DOHH2 (cell line): ENCODE data around the gene CERK.
A peak's percentile ranks its signal among the peaks of the same experiment; 100 is the strongest.
"Not testable (repeated sequence)": the region's sequence is repeated elsewhere in the genome, so short reads cannot be mapped to it uniquely, and the experiment has no call there.

Source experiments
- H3F3A ChIP-seq: fragments of 200-600 bp; sonication (generic), shearing (Covaris generic); 2 replicates; pipeline ENCODE4 v1.6.0; 2016; ENCODE audit warnings: antibody characterized with exemption, mild to moderate bottlenecking; ENCODE audit not compliant: control insufficient read depth, insufficient read depth
- H3K27ac ChIP-seq: fragments of 200-600 bp; sonication (generic); 2 replicates; pipeline ENCODE4 v1.5.1; 2014; ENCODE audit warnings: low read depth, mild to moderate bottlenecking, low read length, moderate library complexity
- H3K27me3 ChIP-seq: fragments of 200-600 bp; sonication (generic); 2 replicates; pipeline ENCODE4 v1.6.1; 2014; ENCODE audit warnings: mild to moderate bottlenecking, low read length, mixed read lengths; ENCODE audit not compliant: control insufficient read depth
- H3K36me3 ChIP-seq: fragments of 200-600 bp; sonication (generic); 2 replicates; pipeline ENCODE4 v1.6.1; 2014; ENCODE audit warnings: mild to moderate bottlenecking, low read length, moderate library complexity, mixed read lengths; ENCODE audit not compliant: control insufficient read depth
- H3K4me1 ChIP-seq: fragments of 200-600 bp; sonication (generic); 2 replicates; pipeline ENCODE4 v1.6.1; 2014; ENCODE audit warnings: mild to moderate bottlenecking, low read length, mixed read lengths; ENCODE audit not compliant: control insufficient read depth
- H3K4me2 ChIP-seq: fragments of 200-600 bp; sonication (generic); 2 replicates; pipeline ENCODE4 v1.6.0; 2014; ENCODE audit warnings: mild to moderate bottlenecking, low read length, moderate library complexity
- H3K4me3 ChIP-seq: fragments of 200-600 bp; sonication (generic); 2 replicates; pipeline ENCODE4 v1.5.1; 2014; ENCODE audit warnings: mild to moderate bottlenecking, low read length, mixed read lengths
- H3K79me2 ChIP-seq: fragments of 200-600 bp; sonication (generic); 2 replicates; pipeline ENCODE4 v1.6.1; 2014; ENCODE audit warnings: mild to moderate bottlenecking, low read length, mixed read lengths; ENCODE audit not compliant: control insufficient read depth
- H3K9me2 ChIP-seq: fragments of 200-600 bp; sonication (generic); replicated peaks from 2 replicates; pipeline ENCODE4 v1.6.1; 2014; ENCODE audit warnings: mild to moderate bottlenecking, low read length, mixed read lengths; ENCODE audit not compliant: control insufficient read depth
- H3K9me3 ChIP-seq: fragments of 200-600 bp; sonication (generic); 2 replicates; pipeline ENCODE4 v1.6.1; 2014; ENCODE audit warnings: antibody characterized with exemption, low read length, mixed read lengths; ENCODE audit not compliant: control insufficient read depth, insufficient read depth
- H4K20me1 ChIP-seq: fragments of 200-600 bp; sonication (generic); 2 replicates; pipeline ENCODE4 v1.6.0; 2014; ENCODE audit warnings: low read depth, mild to moderate bottlenecking, antibody characterized with exemption, low read length, moderate library complexity; ENCODE audit not compliant: control insufficient read depth, insufficient read depth
- EZH2phosphoT487 ChIP-seq: fragments of 200-600 bp; sonication (generic); IDR thresholded peaks from 2 replicates; pipeline ENCODE4 v1.6.1; 2017; ENCODE audit warnings: borderline replicate concordance, mild to moderate bottlenecking, antibody characterized with exemption, low read length, moderate library complexity, mixed read lengths
- TF ChIP-seq, protein P1 (sequence below): fragments of 200-600 bp; sonication (generic); IDR thresholded peaks from one replicate; pipeline ENCODE4 v1.5.1; 2014; ENCODE audit warnings: antibody characterized with exemption, mild to moderate bottlenecking, low read depth, low read length; ENCODE audit not compliant: poor library complexity, severe bottlenecking

The CERK gene

DNA sequence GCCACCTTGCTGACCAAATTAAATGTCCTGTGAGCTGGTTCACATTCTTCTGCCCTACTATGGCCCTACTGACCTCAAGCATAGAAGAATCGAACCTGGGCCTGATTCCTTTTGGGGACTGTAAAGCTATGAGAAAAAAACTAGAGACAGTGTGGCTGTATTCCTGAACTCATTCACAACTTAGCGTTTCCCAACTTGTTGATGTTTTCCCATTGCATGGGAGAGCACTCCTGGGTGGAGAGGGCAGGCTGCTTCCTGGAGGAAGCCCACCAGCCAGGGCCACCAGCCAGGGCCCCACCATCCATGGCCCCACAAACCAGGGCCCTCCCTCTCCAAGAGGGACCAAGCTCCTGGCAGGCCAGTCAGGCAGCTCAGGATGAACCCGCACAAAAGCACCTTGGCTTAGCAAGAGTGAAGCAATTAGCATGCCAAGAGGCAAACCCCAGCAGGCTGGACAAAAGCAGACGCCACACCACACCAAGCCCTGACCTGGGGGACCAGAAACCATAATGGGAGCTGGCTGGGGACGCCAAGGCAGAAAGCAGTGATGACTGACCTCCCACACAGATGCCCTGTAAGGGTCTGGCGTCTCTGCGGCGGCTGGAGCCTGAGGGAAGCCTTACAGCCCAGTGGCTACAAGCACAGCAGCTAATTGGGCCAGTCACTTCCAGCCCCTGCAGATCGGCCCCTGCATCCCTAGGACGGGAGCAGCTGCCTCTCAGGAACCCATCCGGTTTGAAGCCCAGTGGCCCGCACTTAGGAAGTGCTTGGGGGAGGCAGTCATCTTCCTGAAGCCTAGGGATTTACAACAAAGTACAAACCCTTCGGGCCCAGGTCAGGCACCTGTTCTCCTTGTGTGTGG, 2.1 kb downstream of the CERK start:
- Histone ChIP-seq H3K4me1 (peaks cover 46% of the 10 kb centered on the region), H3K9me3 (no peaks in the 10 kb centered on the region), H3F3A (peaks cover 3% of the 10 kb centered on the region; the same call in 1 of the 2 replicates), H3K4me2 (peak overlapping the region; percentile 92), H4K20me1 (peaks cover 12% of the 10 kb centered on the region; the same call in 1 of the 2 replicates), H3K27ac (peak overlapping the region; percentile 74), H3K36me3 (peaks cover 15% of the 10 kb centered on the region), H3K27me3 (0 out of 2 replicates have a peak, but pooled peaks cover 2% of the 10 kb centered on the region), H3K79me2 (peaks cover 62% of the 10 kb centered on the region), H3K4me3 (peak overlapping the region; percentile 90), H3K9me2 (no peaks in the 10 kb centered on the region)
- TF ChIP-seq EZH2phosphoT487: no peak

DNA sequence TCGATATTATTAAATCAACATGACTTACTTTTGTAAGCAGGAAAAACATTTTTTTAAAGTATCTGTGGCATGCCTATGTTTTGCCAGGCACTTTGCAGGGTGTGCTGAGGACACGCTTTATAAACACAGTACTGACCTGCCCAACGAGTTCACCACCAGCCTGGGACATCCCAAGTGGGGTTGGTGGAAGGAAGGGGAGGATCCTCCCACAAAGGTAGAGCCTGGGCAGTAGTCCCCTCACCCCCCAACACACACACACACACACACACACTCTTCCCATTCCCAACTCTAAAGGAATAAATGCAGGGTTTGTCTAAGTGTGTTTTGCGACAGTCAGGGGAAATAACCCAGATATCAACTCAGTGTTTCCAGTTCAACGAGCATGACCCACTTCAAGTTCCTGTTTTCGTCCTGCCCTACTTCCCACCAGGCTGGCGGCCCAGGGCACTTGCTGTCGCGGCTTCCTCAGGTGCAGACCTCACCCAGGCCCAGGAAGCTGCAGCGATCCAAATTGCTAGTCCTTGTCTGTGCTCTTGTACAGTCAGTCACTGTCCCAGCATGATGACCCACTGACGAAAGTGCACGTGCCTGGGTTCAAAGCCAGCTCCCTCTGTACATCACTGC, 3.1 kb downstream of the CERK start:
- H3K27me3 ChIP-seq: 0 out of 2 replicates have a peak, but pooled peaks cover 2% of the 10 kb centered on the region
- H3K79me2 ChIP-seq: peaks cover 70% of the 10 kb centered on the region
- H3K9me2 ChIP-seq: no peaks in the 10 kb centered on the region
- no peak for TF ChIP-seq EZH2phosphoT487
- TF ChIP-seq, protein P1, sequence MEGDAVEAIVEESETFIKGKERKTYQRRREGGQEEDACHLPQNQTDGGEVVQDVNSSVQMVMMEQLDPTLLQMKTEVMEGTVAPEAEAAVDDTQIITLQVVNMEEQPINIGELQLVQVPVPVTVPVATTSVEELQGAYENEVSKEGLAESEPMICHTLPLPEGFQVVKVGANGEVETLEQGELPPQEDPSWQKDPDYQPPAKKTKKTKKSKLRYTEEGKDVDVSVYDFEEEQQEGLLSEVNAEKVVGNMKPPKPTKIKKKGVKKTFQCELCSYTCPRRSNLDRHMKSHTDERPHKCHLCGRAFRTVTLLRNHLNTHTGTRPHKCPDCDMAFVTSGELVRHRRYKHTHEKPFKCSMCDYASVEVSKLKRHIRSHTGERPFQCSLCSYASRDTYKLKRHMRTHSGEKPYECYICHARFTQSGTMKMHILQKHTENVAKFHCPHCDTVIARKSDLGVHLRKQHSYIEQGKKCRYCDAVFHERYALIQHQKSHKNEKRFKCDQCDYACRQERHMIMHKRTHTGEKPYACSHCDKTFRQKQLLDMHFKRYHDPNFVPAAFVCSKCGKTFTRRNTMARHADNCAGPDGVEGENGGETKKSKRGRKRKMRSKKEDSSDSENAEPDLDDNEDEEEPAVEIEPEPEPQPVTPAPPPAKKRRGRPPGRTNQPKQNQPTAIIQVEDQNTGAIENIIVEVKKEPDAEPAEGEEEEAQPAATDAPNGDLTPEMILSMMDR: no peak
- H3K4me2 ChIP-seq: peak overlapping the region; percentile 92
- H3K36me3 ChIP-seq: peaks cover 15% of the 10 kb centered on the region
- peak overlapping the region; percentile 74 for H3K27ac ChIP-seq
- peak overlapping the region; percentile 90 for H3K4me3 ChIP-seq
- no peaks in the 10 kb centered on the region for H3K9me3 ChIP-seq
- H3K4me1 ChIP-seq: peaks cover 46% of the 10 kb centered on the region
- peaks cover 3% of the 10 kb centered on the region; the same call in 1 of the 2 replicates for H3F3A ChIP-seq
- peaks cover 12% of the 10 kb centered on the region; the same call in 1 of the 2 replicates for H4K20me1 ChIP-seq

DNA sequence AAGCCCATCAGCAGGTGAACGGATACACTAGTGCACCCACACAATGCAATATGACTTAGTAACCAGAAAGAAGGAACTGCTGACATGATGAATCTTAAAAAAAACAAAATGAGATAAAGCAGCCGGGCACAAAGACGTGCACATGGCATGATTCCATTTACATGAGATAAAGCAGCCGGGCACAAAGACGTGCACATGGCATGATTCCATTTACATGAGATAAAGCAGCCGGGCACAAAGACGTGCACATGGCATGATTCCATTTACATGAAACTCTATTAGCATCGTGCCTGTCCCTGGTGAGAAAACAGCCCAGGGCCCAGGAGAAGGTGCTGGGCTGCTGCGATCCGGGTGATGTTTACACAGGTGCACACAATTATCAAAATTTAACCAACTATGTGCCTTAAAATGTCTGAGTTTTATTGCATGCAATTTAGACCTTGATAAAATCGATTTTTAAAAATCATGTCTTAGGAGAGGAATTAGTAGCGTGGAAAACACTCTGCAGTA, 3.8 kb downstream of the CERK start:
- H3K9me3 ChIP-seq, H3K9me2 ChIP-seq, H3F3A ChIP-seq, H3K27me3 ChIP-seq: not testable (repeated sequence)
- peak overlapping the region; percentile 90 for H3K4me3 ChIP-seq
- peaks cover 46% of the 10 kb centered on the region for H3K4me1 ChIP-seq
- H3K79me2 ChIP-seq: peaks cover 74% of the 10 kb centered on the region
- H4K20me1 ChIP-seq: peaks cover 12% of the 10 kb centered on the region; the same call in 1 of the 2 replicates
- H3K27ac ChIP-seq: peak overlapping the region; percentile 74
- peaks cover 19% of the 10 kb centered on the region for H3K36me3 ChIP-seq
- peak overlapping the region; percentile 92 for H3K4me2 ChIP-seq

DNA sequence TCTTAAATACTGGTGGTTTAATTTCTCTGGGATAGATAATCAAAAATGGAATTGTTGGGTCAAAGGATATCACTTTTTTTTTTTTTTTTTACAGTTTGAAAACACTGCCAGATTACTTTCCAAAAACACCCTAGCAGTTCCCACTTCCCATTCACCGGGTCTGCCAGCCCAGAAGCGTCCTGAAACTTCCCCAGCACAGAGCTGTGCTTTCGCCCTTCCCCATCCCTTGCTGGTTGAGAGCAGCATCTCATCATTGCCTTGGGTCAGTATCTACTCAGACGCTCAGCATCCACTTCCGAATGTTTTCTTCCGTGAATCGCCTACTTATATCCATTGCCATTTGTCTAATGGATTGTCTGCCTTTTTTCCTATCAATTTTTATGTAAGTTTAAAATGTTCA, 5.5 kb downstream of the CERK start:
- Histone ChIP-seq H3K27me3 (no peaks in the 10 kb centered on the region), H3K4me2 (no peak overlapping the region), H4K20me1 (peaks cover 17% of the 10 kb centered on the region; the same call in 1 of the 2 replicates), H3F3A (peaks cover 3% of the 10 kb centered on the region; the same call in 1 of the 2 replicates), H3K4me1 (peaks cover 38% of the 10 kb centered on the region), H3K9me3 (no peaks in the 10 kb centered on the region), H3K27ac (no peak overlapping the region), H3K36me3 (peaks cover 19% of the 10 kb centered on the region), H3K79me2 (peaks cover 86% of the 10 kb centered on the region), H3K4me3 (no peak overlapping the region), H3K9me2 (no peaks in the 10 kb centered on the region)
- TF ChIP-seq, protein P1: no peak
- TF ChIP-seq EZH2phosphoT487: no peak
